Motor neuron (in vitro differentiated cells): Measurements from ENCODE around the gene AP5S1. TPM values are rescaled to one million over a fixed set of nuclear protein-coding genes. Genes with fewer than 3 reads are reported as not detected.
"Not testable (repeated sequence)": the region's sequence is repeated elsewhere in the genome, so short reads cannot be mapped to it uniquely, and the experiment has no call there.

Experiments used
- ATAC-seq, 8 experiments: fragments of 200-7000 bp; cut with Tn5 transposase; replicated peaks in 6 of 8; 2 replicates each; pipeline ENCODE4 v1.8.0; 2021; ENCODE audit warnings: mild to moderate bottlenecking in 8 of 8, moderate library complexity in 8 of 8
- H3K27ac ChIP-seq, 2 donors: fragments of 250-450 bp; sonication (Bioruptor Pico); 2 replicates each; pipeline ENCODE4 v1.9.0; 2021; ENCODE audit warnings: antibody characterized with exemption in 2 of 2, mild to moderate bottlenecking in 2 of 2, moderate library complexity in 1 of 2
- H3K4me1 ChIP-seq, 2 donors: fragments of 250-450 bp; sonication (Bioruptor Pico); replicated peaks in 1 of 2; 2 replicates each; pipeline ENCODE4 v1.6.1; 2021; ENCODE audit warnings: antibody characterized with exemption in 2 of 2, mild to moderate bottlenecking in 2 of 2, moderate library complexity in 1 of 2
- H3K4me3 ChIP-seq, 5 donors: fragments of 250-450 bp; sonication (Bioruptor Pico); 2 replicates each; pipeline ENCODE4 v1.9.0; 2021; ENCODE audit warnings: antibody characterized with exemption in 5 of 5, mild to moderate bottlenecking in 5 of 5, moderate library complexity in 4 of 5
- WGBS, 10 experiments: fragments of 450-650 bp; shearing (Covaris generic); methylation state at CpG; one replicate each; pipeline ENCODE4 v1.0.0; 2022; 5-methylcytosine and 5-hydroxymethylcytosine counted together
- in situ Hi-C, 9 experiments: fragments of 400-800 bp; cut with MboI; loops; one replicate each; pipeline ENCODE4 v1.15.0; 2021; ENCODE audit warnings: low sequenced_read_pairs in 9 of 9, low pct_unique_long_range_greater_than_20kb in 2 of 9; ENCODE audit not compliant: unreplicated experiment in 9 of 9
- total RNA-seq, 8 experiments: library from RNA; unstranded; fragments of 300-600 nt; gene quantifications; 2 replicates each; pipeline versions ENCODE4 v1.2.3 to v1.2.4, GENCODE V29; 2022

Gene AP5S1
- total RNA-seq, 8 experiments from 2014 or later: 2.6 to 21.1 (median 10.4) TPM

DNA sequence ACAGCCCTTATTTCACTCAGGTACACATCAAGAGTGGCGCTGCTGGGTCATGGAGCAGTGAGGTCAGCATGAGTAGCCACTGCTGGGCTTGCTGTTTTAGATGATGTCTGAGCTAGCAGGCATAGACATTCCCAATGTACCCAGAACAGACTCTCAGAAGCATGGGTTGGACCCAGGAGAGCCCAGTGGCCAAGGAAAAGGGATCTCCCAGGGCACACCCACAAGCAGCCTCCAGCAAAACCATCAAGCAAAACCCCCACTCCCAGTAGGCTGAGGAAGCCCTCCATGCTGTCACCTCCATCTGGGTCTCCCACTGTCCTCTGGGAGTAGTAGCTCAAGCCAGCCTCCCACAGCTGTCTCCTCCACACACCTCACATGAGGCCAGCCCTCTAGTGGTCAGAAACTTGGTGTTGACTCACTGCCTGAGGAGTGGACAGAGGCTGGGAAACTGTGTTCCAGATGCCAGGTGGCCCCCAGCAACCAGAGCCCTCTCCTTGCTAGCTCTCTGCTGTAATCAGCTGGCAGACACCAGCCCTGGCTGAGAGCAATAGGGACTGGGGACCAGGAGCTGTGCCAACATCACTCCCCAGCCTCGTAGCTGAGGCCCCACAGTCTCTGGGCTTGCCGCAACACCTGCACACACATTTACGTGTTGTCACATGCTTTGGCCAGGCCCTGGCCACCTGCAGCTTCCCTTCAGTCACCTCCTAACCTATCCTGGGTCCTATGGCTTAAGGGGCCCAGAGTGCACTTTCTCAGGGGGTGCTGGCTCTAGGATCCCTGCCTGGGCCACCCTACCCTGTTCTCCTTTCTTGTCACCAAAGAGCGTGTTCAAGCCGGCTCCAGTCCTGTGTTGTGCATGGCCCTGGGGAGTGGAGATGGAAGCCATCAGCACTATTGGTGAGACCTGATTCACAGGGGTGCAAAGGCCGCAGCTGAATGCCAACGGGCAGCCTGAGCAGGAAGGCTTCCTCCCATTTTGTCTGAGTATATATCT is 1.9 kb upstream of the AP5S1 start:
- peak in 7 of 8 experiments; percentile 20 to 62 (median 42) for ATAC-seq
- no peak overlapping the region for H3K27ac ChIP-seq

GRCh38 chr20:3819411-3820047 is 818 bp upstream of the AP5S1 start:
- WGBS, 10 experiments: 40 to 82% (median 69%) methylated on average over 1 to 14 of the region's 20 CpGs
- in situ Hi-C loops: no loop called here

More for the DNA sequence above, 1.9 kb upstream of the AP5S1 start:
- H3K4me3 ChIP-seq: no peak overlapping the region
- in situ Hi-C loops: no loop called here
- peaks cover 11 to 15% of the 10 kb centered on the region in 2 donors for H3K4me1 ChIP-seq
- WGBS, 10 experiments: 80 to 100% (median 92%) methylated on average over 1 to 5 of the region's 8 CpGs; no CpG with 5 or more reads in 4 of the 10 experiments

DNA sequence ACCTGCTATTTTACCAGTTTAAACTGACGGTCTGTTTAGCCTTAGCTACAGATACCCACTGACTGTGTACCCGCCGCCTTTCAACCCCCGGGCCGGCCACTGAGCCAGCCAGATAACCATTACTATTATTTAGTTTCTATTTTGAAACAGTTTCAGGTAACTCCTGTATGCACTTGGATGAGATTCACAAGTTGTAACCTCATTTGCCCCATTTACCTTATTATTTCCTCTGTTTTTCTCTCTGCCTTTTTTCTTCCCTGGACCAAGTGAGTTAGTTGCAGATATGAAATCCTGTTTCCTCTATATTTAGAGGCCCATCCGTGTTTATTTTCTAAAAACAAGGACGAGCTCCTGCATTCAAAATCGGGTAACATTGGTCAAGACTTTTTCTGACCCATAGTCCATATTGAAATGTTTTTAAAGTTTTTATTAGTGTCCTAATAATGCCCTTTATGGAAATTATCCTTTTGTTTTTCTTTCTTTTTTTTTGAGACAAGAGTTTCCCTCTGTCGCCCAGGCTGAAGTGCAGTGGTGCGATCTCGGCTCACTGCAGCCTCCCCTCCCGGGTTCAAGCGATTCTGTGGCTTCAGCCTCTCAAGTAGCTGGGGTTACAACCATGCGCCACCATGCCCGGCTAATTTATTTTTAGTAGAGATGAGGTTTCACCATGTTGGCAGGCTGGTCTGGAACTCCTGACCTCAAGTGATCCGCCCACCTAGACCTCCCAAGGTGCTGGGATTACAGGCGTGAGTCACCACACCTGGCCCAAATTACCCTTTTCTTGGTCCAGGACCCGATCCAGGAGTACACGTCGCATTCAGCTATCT is 767 bp downstream of the AP5S1 start:
- 20 to 72% (median 33%) methylated on average over 3 to 18 of the region's 20 CpGs for WGBS, 10 experiments
- H3K27ac ChIP-seq: peak overlapping the region; percentile 99 to 100
- in situ Hi-C loops: no loop called here
- ATAC-seq: no peak
- peaks cover 11 to 15% of the 10 kb centered on the region in 2 donors for H3K4me1 ChIP-seq
- peak overlapping the region; percentile 60 to 93 (median 74) for H3K4me3 ChIP-seq

More at GRCh38 chr20:3819411-3820047, 818 bp upstream of the AP5S1 start:
- Histone ChIP-seq H3K4me1 (peaks cover 11 to 15% of the 10 kb centered on the region in 2 donors), H3K27ac (peak overlapping the region; percentile 99 to 100), H3K4me3 (peak overlapping the region; percentile 60 to 93 (median 74))
- ATAC-seq: no peak

GRCh38 chr20:3821996-3822395 is 1.6 kb downstream of the AP5S1 start:
- 48 to 94% (median 88%) methylated on average over 1 to 9 of the region's 14 CpGs; no CpG with 5 or more reads in 2 of the 10 experiments for WGBS, 10 experiments
- no peak overlapping the region for H3K4me3 ChIP-seq
- in situ Hi-C loops: no loop called here
- no peak for ATAC-seq
- H3K4me1 ChIP-seq: peaks cover 11 to 15% of the 10 kb centered on the region in 2 donors
- H3K27ac ChIP-seq: no peak overlapping the region

DNA sequence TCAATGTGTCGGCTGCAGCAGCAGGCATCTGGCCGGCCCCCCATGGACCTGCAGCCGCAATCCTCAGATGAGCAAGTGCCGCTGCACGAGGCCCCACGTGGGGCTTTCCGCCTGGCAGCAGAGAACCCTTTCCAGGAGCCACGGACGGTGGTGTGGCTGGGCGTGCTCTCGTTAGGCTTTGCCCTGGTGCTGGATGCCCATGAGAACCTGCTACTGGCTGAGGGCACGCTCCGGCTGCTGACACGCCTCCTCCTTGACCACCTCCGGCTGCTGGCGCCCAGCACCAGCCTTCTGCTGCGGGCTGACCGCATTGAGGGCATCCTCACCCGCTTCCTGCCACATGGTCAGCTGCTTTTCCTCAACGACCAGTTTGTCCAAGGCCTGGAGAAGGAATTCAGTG is 3.5 kb downstream of the AP5S1 start:
- H3K4me1 ChIP-seq: peaks cover 11% of the 10 kb centered on the region in 2 donors
- no peak overlapping the region for H3K4me3 ChIP-seq
- no peak for ATAC-seq
- in situ Hi-C loops: no loop called here
- 60 to 88% (median 69%) methylated on average over 1 to 12 of the region's 20 CpGs; no CpG with 5 or more reads in 7 of the 10 experiments for WGBS, 10 experiments
- no peak overlapping the region for H3K27ac ChIP-seq

GRCh38 chr20:3825526-3825925 is 5.2 kb downstream of the AP5S1 start:
- no peak overlapping the region for H3K4me3 ChIP-seq
- in situ Hi-C loops: no loop called here
- ATAC-seq: no peak
- WGBS, 10 experiments: 60 to 100% (median 80%) methylated on average over 1 of the region's 7 CpGs; no CpG with 5 or more reads in 7 of the 10 experiments
- H3K4me1 ChIP-seq: peaks cover 5% of the 10 kb centered on the region in 2 donors
- no peak overlapping the region for H3K27ac ChIP-seq

DNA sequence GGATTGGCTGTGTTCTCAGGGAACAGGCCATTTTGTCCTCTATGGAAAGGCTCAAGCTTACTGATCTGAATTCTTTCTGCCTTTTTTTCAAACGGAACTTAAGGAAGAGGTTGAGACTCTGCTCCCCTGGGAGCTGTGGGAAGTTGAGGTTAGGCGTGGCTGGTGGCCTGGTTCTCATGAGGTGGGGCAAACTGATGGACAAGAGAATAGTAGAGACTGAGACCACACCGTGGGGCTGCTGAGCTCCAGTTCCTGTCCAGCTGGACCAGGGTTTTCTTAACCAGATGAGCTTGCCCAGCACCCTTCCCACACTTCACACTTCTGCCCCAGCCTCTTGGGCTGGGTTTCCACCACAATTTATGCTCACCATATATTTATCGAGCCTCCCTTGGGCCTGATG is 6.1 kb downstream of the AP5S1 start:
- ATAC-seq: no peak
- in situ Hi-C loops: no loop called here
- H3K4me1 ChIP-seq: peaks cover 2% of the 10 kb centered on the region in 2 donors
- WGBS, 10 experiments: 0 to 83% (median 68%) methylated on average over 1 to 4 of the region's 4 CpGs; no CpG with 5 or more reads in 3 of the 10 experiments
- H3K27ac ChIP-seq: no peak overlapping the region
- H3K4me3 ChIP-seq: no peak overlapping the region

DNA sequence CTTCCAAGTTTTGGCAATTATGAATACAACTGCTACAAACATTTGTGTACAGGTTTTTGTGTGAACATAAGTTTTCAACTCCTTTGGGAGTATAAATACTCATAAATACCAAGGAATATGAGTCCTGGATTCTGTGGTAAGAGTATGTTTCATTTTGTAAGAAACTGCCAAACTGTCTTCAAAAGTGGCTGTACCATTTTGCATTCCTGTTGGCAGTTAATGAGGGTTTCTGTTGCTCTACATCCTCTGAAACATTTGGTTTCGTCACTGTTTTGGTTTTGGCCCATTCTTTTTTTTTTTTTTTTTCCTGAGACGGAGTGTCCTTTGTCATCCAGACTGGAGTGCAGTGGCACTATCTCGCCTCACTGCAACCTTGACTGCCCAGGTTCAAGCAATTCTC is 8.5 kb downstream of the AP5S1 start:
- 65 to 100% (median 98%) methylated on average over 1 to 3 of the region's 3 CpGs; no CpG with 5 or more reads in 2 of the 10 experiments for WGBS, 10 experiments
- no peak for ATAC-seq

GRCh38 chr20:3829891-3830290 is 9.5 kb downstream of the AP5S1 start:
- 60 to 100% (median 93%) methylated on average over 1 to 5 of the region's 5 CpGs; no CpG with 5 or more reads in 1 of the 10 experiments for WGBS, 10 experiments
- not testable (repeated sequence) for ATAC-seq

More for the DNA sequence above, 8.5 kb downstream of the AP5S1 start:
- Histone ChIP-seq H3K4me1 (no peaks in the 10 kb centered on the region), H3K27ac (no peak overlapping the region), H3K4me3 (no peak overlapping the region)
- in situ Hi-C loops: no loop called here

GRCh38 chr20:3836132-3836531 is 15.8 kb downstream of the AP5S1 start:
- 83 to 100% (median 93%) methylated on average over 1 to 4 of the region's 4 CpGs; no CpG with 5 or more reads in 2 of the 10 experiments for WGBS, 10 experiments
- in situ Hi-C loops: no loop called here

More at GRCh38 chr20:3829891-3830290, 9.5 kb downstream of the AP5S1 start:
- H3K4me1 ChIP-seq, H3K4me3 ChIP-seq, H3K27ac ChIP-seq, in situ Hi-C loops: not testable (repeated sequence)

DNA sequence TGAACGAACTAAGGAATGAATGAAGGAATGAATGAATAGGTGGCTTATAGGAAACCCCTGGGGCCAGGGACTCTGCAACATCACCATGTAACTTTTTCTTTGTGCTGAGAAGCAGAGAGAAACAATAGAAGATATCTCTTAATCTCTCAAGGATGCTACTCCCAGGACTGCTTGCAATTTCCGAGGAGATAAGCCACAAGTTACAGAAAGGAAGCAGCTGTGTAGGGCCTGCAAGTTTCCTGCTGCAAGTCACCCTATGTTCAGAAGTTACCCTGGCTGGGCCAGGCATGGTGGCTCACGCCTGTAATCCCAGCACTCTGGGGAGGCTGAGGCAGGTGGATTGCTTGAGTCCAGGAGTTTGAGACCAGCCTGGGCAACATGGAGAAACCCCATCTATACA is 19.0 kb downstream of the AP5S1 start:
- no peak for ATAC-seq
- in situ Hi-C loops: no loop called here
- no peaks in the 10 kb centered on the region for H3K4me1 ChIP-seq

More at GRCh38 chr20:3836132-3836531, 15.8 kb downstream of the AP5S1 start:
- Histone ChIP-seq H3K27ac (no peak overlapping the region), H3K4me1 (no peaks in the 10 kb centered on the region), H3K4me3 (no peak overlapping the region)
- no peak for ATAC-seq

GRCh38 chr20:3840201-3840600 is 19.9 kb downstream of the AP5S1 start:
- 58 to 100% (median 87%) methylated on average over 1 to 7 of the region's 7 CpGs; no CpG with 5 or more reads in 5 of the 10 experiments for WGBS, 10 experiments
- H3K4me1 ChIP-seq, in situ Hi-C loops, H3K4me3 ChIP-seq, H3K27ac ChIP-seq, ATAC-seq: not testable (repeated sequence)

More for the DNA sequence above, 19.0 kb downstream of the AP5S1 start:
- no peak overlapping the region for H3K4me3 ChIP-seq
- H3K27ac ChIP-seq: no peak overlapping the region
- 60 to 100% (median 86%) methylated on average over 1 to 3 of the region's 3 CpGs; no CpG with 5 or more reads in 3 of the 10 experiments for WGBS, 10 experiments
